ENCODE measurements around the gene TACO1. TPM values are rescaled to one million over a fixed set of nuclear protein-coding genes. Genes with fewer than 3 reads are reported as not detected.

Gene TACO1
- total and polyA plus RNA-seq, 2 of the 4 experiments (the other 2 are of a cell fraction): 6.5 to 28.8 TPM

- no peaks in the 10 kb centered on the region for H3K36me3 ChIP-seq (ENCODE audit: control insufficient read depth, insufficient read depth, low read length)
- peak within 1 kb of the TSS; percentile 94 for H2AFZ ChIP-seq (replicated peaks; ENCODE audit: low read length, poor library complexity)
- CTCF ChIA-PET: interaction anchor here (1.9 kb wide), 1 partner anchor 10 kb away, joined by 8 read pairs; no protein-coding TSS in a partner anchor
- H3K56ac ChIP-seq (ENCODE audit: extremely low read depth, insufficient read depth, low read length): no peak within 1 kb of the TSS
- H2BK20ac ChIP-seq (ENCODE audit: low read depth, low read length): no peak within 1 kb of the TSS
- H3K27ac ChIP-seq (ENCODE audit: insufficient read depth, low read length): peak within 1 kb of the TSS; percentile 53
- peaks cover 12% of the 10 kb centered on the region for H4K20me1 ChIP-seq (ENCODE audit: insufficient read depth, low read length)
- no peak within 1 kb of the TSS for H2AK5ac ChIP-seq (ENCODE audit: low read depth, low read length)
- peaks cover 9 to 32% of the 10 kb centered on the region in 2 experiments; a peak in 3 of 4 replicates for H3K79me1 ChIP-seq (ENCODE audit: low read depth in 1 of 2, low read length in 2 of 2)
- in situ Hi-C loops (cut with MboI; ENCODE audit: low sequenced_read_pairs): no loop called here
- peak; percentile 91 for ATAC-seq (ENCODE audit: low read depth)
- H2BK5ac ChIP-seq (ENCODE audit: low read depth, low read length, poor library complexity, severe bottlenecking): peak within 1 kb of the TSS; percentile 21
- POLR2A ChIA-PET (ENCODE audit: unreplicated experiment): no interaction called here
- no peaks in the 10 kb centered on the region for H3K9me3 ChIP-seq (ENCODE audit: control insufficient read depth, insufficient read depth, low read length)
- peak within 1 kb of the TSS; percentile 34; the same call in 1 of the 2 replicates for H4K91ac ChIP-seq (ENCODE audit: insufficient read depth, low read depth, low read length)
- intact Hi-C loops (cut with micrococcal nuclease): no loop called here
- no peak within 1 kb of the TSS for H3K23ac ChIP-seq (ENCODE audit: low read depth, low read length)
- H3K9ac ChIP-seq (ENCODE audit: low read depth, low read length): peak within 1 kb of the TSS; percentile 61
- peak within 1 kb of the TSS; percentile 74 for H3K4me2 ChIP-seq (ENCODE audit: low read depth, low read length)
- H3K27me3 ChIP-seq (ENCODE audit: control insufficient read depth, insufficient read depth, low read length): no peaks in the 10 kb centered on the region
- no peak within 1 kb of the TSS for H2BK120ac ChIP-seq (ENCODE audit: low read depth, low read length)
- peaks cover 5% of the 10 kb centered on the region; the same call in 1 of the 2 replicates for H3K4me1 ChIP-seq (ENCODE audit: control insufficient read depth, insufficient read depth, low read length)
- WGBS, 2 experiments (ENCODE audit: extremely low coverage in 2 of 2, insufficient read length in 1 of 2): 1% methylated on average over 17 of the region's 75 CpGs; no CpG with 5 or more reads in 1 of the 2 experiments
- H2BK15ac ChIP-seq (ENCODE audit: low read depth, low read length): no peak within 1 kb of the TSS
- dilution Hi-C loops (cut with HindIII; ENCODE audit: low sequenced_read_pairs, unreplicated experiment): no loop called here
- no peak within 1 kb of the TSS for H3K18ac ChIP-seq (ENCODE audit: low read depth, low read length)
- peak within 1 kb of the TSS; percentile 34 for H3K4ac ChIP-seq (ENCODE audit: low read depth, low read length)
- H3K14ac ChIP-seq (replicated peaks; ENCODE audit: low read depth, low read length): peak within 1 kb of the TSS; percentile 32
- 0 out of 2 replicates have a peak, but pooled peaks cover 3% of the 10 kb centered on the region for H3K9me1 ChIP-seq (ENCODE audit: insufficient read depth, low read length)
- peak within 1 kb of the TSS; percentile 88 for H2AK9ac ChIP-seq (replicated peaks; ENCODE audit: low read depth, low read length, poor library complexity)
- DNase-seq: peak; percentile 100
- TF ChIP-seq NFE2L2 (IDR thresholded peaks at IDR 0.05; ENCODE audit: low read depth, low read length) (no peak), MAZ (IDR thresholded peaks at IDR 0.05; ENCODE audit: borderline replicate concordance, low read depth, low read length) (peak; percentile 93; the same call in 1 of the 2 replicates), CEBPB (IDR thresholded peaks at IDR 0.05; ENCODE audit: low read depth, low read length) (peak; percentile 68), RCOR1 (IDR thresholded peaks at IDR 0.05; ENCODE audit: insufficient replicate concordance, low read length) (peak; percentile 61), FOS (IDR thresholded peaks at IDR 0.05; ENCODE audit: low read depth, low read length) (0 out of 2 replicates have a peak, but pooled peaks have one; percentile 3), CTCF (conservative IDR thresholded peaks at IDR 0.05; ENCODE audit: low read depth, low read length) (peak; percentile 27; the same call in 1 of the 2 replicates), POLR2A (IDR thresholded peaks at IDR 0.05; ENCODE audit: low read depth, low read length) (peak; percentile 60), CHD1 (IDR thresholded peaks at IDR 0.05; ENCODE audit: low read depth, low read length) (no peak)
- TF ChIP-seq, protein P1, sequence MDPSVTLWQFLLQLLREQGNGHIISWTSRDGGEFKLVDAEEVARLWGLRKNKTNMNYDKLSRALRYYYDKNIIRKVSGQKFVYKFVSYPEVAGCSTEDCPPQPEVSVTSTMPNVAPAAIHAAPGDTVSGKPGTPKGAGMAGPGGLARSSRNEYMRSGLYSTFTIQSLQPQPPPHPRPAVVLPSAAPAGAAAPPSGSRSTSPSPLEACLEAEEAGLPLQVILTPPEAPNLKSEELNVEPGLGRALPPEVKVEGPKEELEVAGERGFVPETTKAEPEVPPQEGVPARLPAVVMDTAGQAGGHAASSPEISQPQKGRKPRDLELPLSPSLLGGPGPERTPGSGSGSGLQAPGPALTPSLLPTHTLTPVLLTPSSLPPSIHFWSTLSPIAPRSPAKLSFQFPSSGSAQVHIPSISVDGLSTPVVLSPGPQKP (IDR thresholded peaks at IDR 0.05; ENCODE audit: borderline replicate concordance, low read depth, low read length): no peak
- BruUV-seq (replicated peaks): no TSS peak
- peak within 1 kb of the TSS; percentile 3; the same call in 1 of the 2 replicates for H4K5ac ChIP-seq (ENCODE audit: low read depth, low read length)
- H3K4me3 ChIP-seq (ENCODE audit: insufficient read depth, low read depth, low read length): peak within 1 kb of the TSS; percentile 65
- H4K8ac ChIP-seq (ENCODE audit: low read depth in 2 of 2, low read length in 2 of 2): peak within 1 kb of the TSS; percentile 50 to 78; a peak in 2 of 4 replicates
Observed at GRCh38 chr17:63621684-63622573, 21.2 kb downstream of the TACO1 start, which contains the start of gene MAP3K3. Gene MAP3K3 (plus strand): TSS chr17:63622417. CDS start chr17:63622760, 343 bp downstream.
